Measurements from ENCODE around the gene PRKG1. TPM values are rescaled to one million over a fixed set of nuclear protein-coding genes. Genes with fewer than 3 reads are reported as not detected.

The PRKG1 gene
- total RNA-seq, 1 donor from 2014 or later: 26.4 TPM

DNA sequence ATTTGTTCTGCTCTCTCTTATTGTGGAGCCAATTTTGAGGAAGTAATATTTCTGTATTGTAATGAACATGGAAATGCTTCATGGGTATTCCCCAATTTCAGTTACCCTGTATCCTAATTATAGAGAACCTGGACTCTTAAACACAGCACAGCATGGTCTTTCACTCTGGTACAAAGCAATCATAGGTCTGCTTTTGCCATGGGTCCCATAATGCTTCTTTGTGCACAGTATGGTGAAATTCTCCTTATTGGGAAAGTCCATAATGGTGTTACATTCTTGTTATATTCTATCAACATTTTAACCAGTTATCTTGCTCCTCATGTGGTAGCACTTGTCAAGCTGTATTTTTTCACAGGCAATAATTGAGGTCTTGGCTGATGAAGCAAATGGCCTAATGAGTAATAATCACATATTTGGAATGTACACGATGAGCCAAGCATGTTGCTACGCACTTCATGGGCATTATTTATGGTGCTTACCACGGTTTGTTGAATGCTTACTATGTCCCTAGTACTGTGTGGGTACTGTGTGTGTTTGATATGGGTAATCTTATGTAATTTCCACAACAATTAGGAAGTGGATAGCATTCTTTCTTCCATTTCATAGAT is 42.9 kb downstream of the PRKG1 start:
- Histone ChIP-seq H3K9ac (no peak overlapping the region), H3K4me2 (no peak overlapping the region), H3K9me3 (ENCODE audit: low read depth) (no peaks in the 10 kb centered on the region), H3K79me2 (ENCODE audit: low read depth) (no peaks in the 10 kb centered on the region), H4K20me1 (ENCODE audit: low read depth) (no peaks in the 10 kb centered on the region), H3K4me3 (no peak overlapping the region), H3F3A (ENCODE audit: low read depth) (no peaks in the 10 kb centered on the region), H3K4me1 (no peaks in the 10 kb centered on the region), H2AFZ (replicated peaks) (no peak overlapping the region), H3K27me3 (no peaks in the 10 kb centered on the region), H3K36me3 (no peaks in the 10 kb centered on the region), H3K27ac (no peak overlapping the region)
- H3K36me3 Mint-ChIP-seq: no peaks in the 10 kb centered on the region
- H3K27me3 Mint-ChIP-seq (ENCODE audit: insufficient read depth, low read depth): no peaks in the 10 kb centered on the region
- no peak for DNase-seq (ENCODE audit: low spot score)
- H3K27ac Mint-ChIP-seq: no peak overlapping the region
- no peak overlapping the region for H3K4me3 Mint-ChIP-seq
- H3K4me1 Mint-ChIP-seq: peaks cover 5% of the 10 kb centered on the region
- no peak for TF ChIP-seq EZH2 (IDR thresholded peaks at IDR 0.05)
- TF ChIP-seq, protein P1, sequence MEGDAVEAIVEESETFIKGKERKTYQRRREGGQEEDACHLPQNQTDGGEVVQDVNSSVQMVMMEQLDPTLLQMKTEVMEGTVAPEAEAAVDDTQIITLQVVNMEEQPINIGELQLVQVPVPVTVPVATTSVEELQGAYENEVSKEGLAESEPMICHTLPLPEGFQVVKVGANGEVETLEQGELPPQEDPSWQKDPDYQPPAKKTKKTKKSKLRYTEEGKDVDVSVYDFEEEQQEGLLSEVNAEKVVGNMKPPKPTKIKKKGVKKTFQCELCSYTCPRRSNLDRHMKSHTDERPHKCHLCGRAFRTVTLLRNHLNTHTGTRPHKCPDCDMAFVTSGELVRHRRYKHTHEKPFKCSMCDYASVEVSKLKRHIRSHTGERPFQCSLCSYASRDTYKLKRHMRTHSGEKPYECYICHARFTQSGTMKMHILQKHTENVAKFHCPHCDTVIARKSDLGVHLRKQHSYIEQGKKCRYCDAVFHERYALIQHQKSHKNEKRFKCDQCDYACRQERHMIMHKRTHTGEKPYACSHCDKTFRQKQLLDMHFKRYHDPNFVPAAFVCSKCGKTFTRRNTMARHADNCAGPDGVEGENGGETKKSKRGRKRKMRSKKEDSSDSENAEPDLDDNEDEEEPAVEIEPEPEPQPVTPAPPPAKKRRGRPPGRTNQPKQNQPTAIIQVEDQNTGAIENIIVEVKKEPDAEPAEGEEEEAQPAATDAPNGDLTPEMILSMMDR (IDR thresholded peaks at IDR 0.05): no peak
- TF ChIP-seq EZH2phosphoT487 (IDR thresholded peaks at IDR 0.05): no peak
- no peaks in the 10 kb centered on the region for H3K9me3 Mint-ChIP-seq

DNA sequence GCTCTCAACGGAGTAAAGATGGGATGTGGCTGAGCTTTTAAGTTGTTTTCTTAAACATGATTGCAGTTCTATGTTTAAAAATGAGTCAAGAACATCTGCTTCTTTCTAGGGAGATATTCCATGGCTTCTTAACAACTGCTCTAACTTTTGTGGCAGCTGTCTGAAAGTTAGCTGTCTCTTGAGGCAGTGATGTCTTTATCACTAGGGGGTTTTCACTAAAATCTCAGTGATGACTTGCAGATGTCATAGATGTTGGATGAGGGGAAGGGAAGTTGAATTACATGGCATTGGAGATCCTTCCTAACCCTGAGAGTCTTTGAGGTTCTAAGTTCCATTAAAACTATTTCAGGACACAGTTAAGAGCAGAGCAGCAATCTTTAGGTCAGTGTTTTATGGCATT is 43.5 kb downstream of the PRKG1 start:
- Histone ChIP-seq H3K4me2 (no peak overlapping the region), H3F3A (ENCODE audit: low read depth) (no peaks in the 10 kb centered on the region), H2AFZ (replicated peaks) (no peak overlapping the region), H4K20me1 (ENCODE audit: low read depth) (no peaks in the 10 kb centered on the region), H3K79me2 (ENCODE audit: low read depth) (no peaks in the 10 kb centered on the region), H3K27me3 (no peaks in the 10 kb centered on the region), H3K9me3 (ENCODE audit: low read depth) (no peaks in the 10 kb centered on the region), H3K36me3 (no peaks in the 10 kb centered on the region), H3K9ac (no peak overlapping the region), H3K4me3 (no peak overlapping the region), H3K4me1 (no peaks in the 10 kb centered on the region), H3K27ac (no peak overlapping the region)
- TF ChIP-seq, protein P1 (IDR thresholded peaks at IDR 0.05): no peak
- TF ChIP-seq EZH2 (IDR thresholded peaks at IDR 0.05) (no peak), EZH2phosphoT487 (IDR thresholded peaks at IDR 0.05) (no peak)
- Mint-ChIP-seq H3K9me3 (no peaks in the 10 kb centered on the region), H3K4me3 (no peak overlapping the region), H3K36me3 (no peaks in the 10 kb centered on the region), H3K4me1 (peaks cover 5% of the 10 kb centered on the region), H3K27ac (no peak overlapping the region), H3K27me3 (ENCODE audit: insufficient read depth, low read depth) (no peaks in the 10 kb centered on the region)
- no peak for DNase-seq (ENCODE audit: low spot score)

- peaks cover 2% of the 10 kb centered on the region for H3K27me3 Mint-ChIP-seq (ENCODE audit: insufficient read depth, low read depth)
- H3F3A ChIP-seq (ENCODE audit: low read depth): peaks cover under 1% of the 10 kb centered on the region
- H3K4me3 Mint-ChIP-seq: no peak overlapping the region
These were observed 45.2 kb downstream of the PRKG1 start for GRCh38 chr10:51119441-51119840.

GRCh38 chr10:51121861-51122260 is 47.6 kb downstream of the PRKG1 start:
- Mint-ChIP-seq H3K27ac (no peak overlapping the region), H3K4me1 (no peaks in the 10 kb centered on the region), H3K9me3 (peaks cover 4% of the 10 kb centered on the region), H3K4me3 (no peak overlapping the region), H3K36me3 (no peaks in the 10 kb centered on the region), H3K27me3 (ENCODE audit: insufficient read depth, low read depth) (peaks cover 2% of the 10 kb centered on the region)
- Histone ChIP-seq H3K9me3 (ENCODE audit: low read depth) (peaks cover 1% of the 10 kb centered on the region), H2AFZ (replicated peaks) (no peak overlapping the region), H3K4me3 (no peak overlapping the region), H3K4me2 (no peak overlapping the region), H3F3A (ENCODE audit: low read depth) (peaks cover 9% of the 10 kb centered on the region), H3K36me3 (no peaks in the 10 kb centered on the region), H3K27me3 (no peaks in the 10 kb centered on the region), H4K20me1 (ENCODE audit: low read depth) (no peaks in the 10 kb centered on the region), H3K9ac (no peak overlapping the region), H3K4me1 (no peaks in the 10 kb centered on the region), H3K27ac (no peak overlapping the region), H3K79me2 (ENCODE audit: low read depth) (no peaks in the 10 kb centered on the region)
- TF ChIP-seq EZH2 (IDR thresholded peaks at IDR 0.05) (no peak), EZH2phosphoT487 (IDR thresholded peaks at IDR 0.05) (no peak)
- TF ChIP-seq, protein P1 (IDR thresholded peaks at IDR 0.05): no peak
- no peak for DNase-seq (ENCODE audit: low spot score)

More at GRCh38 chr10:51119441-51119840, 45.2 kb downstream of the PRKG1 start:
- H4K20me1 ChIP-seq (ENCODE audit: low read depth): no peaks in the 10 kb centered on the region
- Mint-ChIP-seq H3K9me3 (no peaks in the 10 kb centered on the region), H3K27ac (no peak overlapping the region), H3K4me1 (peaks cover 2% of the 10 kb centered on the region), H3K36me3 (no peaks in the 10 kb centered on the region)
- no peak overlapping the region for H2AFZ ChIP-seq (replicated peaks)
- H3K9me3 ChIP-seq (ENCODE audit: low read depth): no peaks in the 10 kb centered on the region
- no peak for TF ChIP-seq EZH2phosphoT487 (IDR thresholded peaks at IDR 0.05)
- H3K27ac ChIP-seq: no peak overlapping the region
- H3K9ac ChIP-seq: no peak overlapping the region
- no peak for DNase-seq (ENCODE audit: low spot score)
- H3K79me2 ChIP-seq (ENCODE audit: low read depth): no peaks in the 10 kb centered on the region
- no peaks in the 10 kb centered on the region for H3K36me3 ChIP-seq
- no peaks in the 10 kb centered on the region for H3K4me1 ChIP-seq
- H3K4me2 ChIP-seq: no peak overlapping the region
- no peaks in the 10 kb centered on the region for H3K27me3 ChIP-seq
- no peak overlapping the region for H3K4me3 ChIP-seq
